Measurements from ENCODE around the gene RPL19.
A peak's percentile ranks its signal among the peaks of the same experiment; 100 is the strongest.

Gene RPL19

GRCh38 chr17:39225308-39225958 is 25.4 kb downstream of the RPL19 start, which contains the start of gene STAC2:
STAC2 (minus strand) TSS chr17:39225945; CDS start chr17:39225502, 443 bp downstream.
- CTCF ChIA-PET, result interaction anchor here (0.5 to 2.1 kb wide), 6 partner anchors 15 to 61 kb away, joined by 3 to 10 read pairs (median 4); no protein-coding TSS in a partner anchor
- H3K4me3 ChIP-seq (ENCODE audit: low read depth, low read length), result peak within 1 kb of the TSS; percentile 48
- TF ChIP-seq CTCF (IDR thresholded peaks at IDR 0.05; ENCODE audit: insufficient read depth, low read length, missing control alignments), result no peak
- POLR2A ChIA-PET, result no interaction called here
- DNase-seq (ENCODE audit: low read depth, low spot score), result no peak

- TF ChIP-seq CTCF (IDR thresholded peaks at IDR 0.05; ENCODE audit: insufficient read depth, low read length, missing control alignments), result no peak
- ChIA-PET POLR2A (no interaction called here), CTCF (interaction anchor here (0.5 to 2.1 kb wide), 7 partner anchors 12 to 62 kb away, joined by 3 to 10 read pairs (median 4); no protein-coding TSS in a partner anchor)
- no peak for DNase-seq (ENCODE audit: low read depth, low spot score)
- peak overlapping the region; percentile 48 for H3K4me3 ChIP-seq (ENCODE audit: low read depth, low read length)
Observed at GRCh38 chr17:39225959-39226683, 26.0 kb downstream of the RPL19 start.

- ChIA-PET CTCF (interaction anchor here (1.1 to 2.1 kb wide), 3 partner anchors 11 to 52 kb away, joined by 3 to 6 read pairs (median 6); no protein-coding TSS in a partner anchor), POLR2A (no interaction called here)
- no peak for DNase-seq (ENCODE audit: low read depth, low spot score)
- H3K4me3 ChIP-seq (ENCODE audit: low read depth, low read length), result no peak overlapping the region
- TF ChIP-seq CTCF (IDR thresholded peaks at IDR 0.05; ENCODE audit: insufficient read depth, low read length, missing control alignments), result no peak
Observed at GRCh38 chr17:39227364-39227919, 27.4 kb downstream of the RPL19 start.

GRCh38 chr17:39229274-39229913 is 29.3 kb downstream of the RPL19 start:
- DNase-seq (ENCODE audit: low read depth, low spot score), result no peak
- CTCF ChIA-PET, result interaction anchor here (1.4 to 11.1 kb wide), 4 partner anchors 15 to 76 kb away, joined by 3 to 221 read pairs (median 20); partner anchors contain the start of gene ARL5C

GRCh38 chr17:39230361-39230760 is 30.3 kb downstream of the RPL19 start:
- CTCF ChIA-PET, result interaction anchor here (1.2 to 20.3 kb wide), 10 partner anchors 8 to 246 kb away, joined by 3 to 429 read pairs (median 22); partner anchors contain the start of genes ARL5C and RPL19
- POLR2A ChIA-PET, result interaction anchor here (1.1 to 1.6 kb wide), 2 partner anchors 14 to 31 kb away, joined by 3 to 6 read pairs; partner anchors contain the start of gene RPL19
- H3K4me3 ChIP-seq (ENCODE audit: low read depth, low read length), result no peak overlapping the region
- no peak for DNase-seq (ENCODE audit: low read depth, low spot score)
- no peak for TF ChIP-seq CTCF (IDR thresholded peaks at IDR 0.05; ENCODE audit: insufficient read depth, low read length, missing control alignments)

More at GRCh38 chr17:39229274-39229913, 29.3 kb downstream of the RPL19 start:
- POLR2A ChIA-PET, result no interaction called here
- no peak overlapping the region for H3K4me3 ChIP-seq (ENCODE audit: low read depth, low read length)
- TF ChIP-seq CTCF (IDR thresholded peaks at IDR 0.05; ENCODE audit: insufficient read depth, low read length, missing control alignments), result no peak

All from AG04449 (cell line).